DND-41 (cell line): ENCODE results near the gene SLC6A4.
"Not testable (repeated sequence)": the region's sequence is repeated elsewhere in the genome, so short reads cannot be mapped to it uniquely, and the experiment has no call there.

Experiments used
- ATAC-seq: fragments of 200-7000 bp; cut with Tn5 transposase; 3 replicates; pipeline ENCODE4 v1.9.1; 2021; ENCODE audit warnings: low read depth; ENCODE audit not compliant: insufficient read depth
- DNase-seq: peaks from one replicate; pipeline ENCODE4 v3.0.0-alpha.2; 2020
- H2AFZ ChIP-seq: 2 replicates; pipeline ENCODE4 v1.6.0; 2012; ENCODE audit warnings: low read depth, low read length
- H3K27ac ChIP-seq: 2 replicates; pipeline ENCODE4 v1.5.1; 2012; ENCODE audit warnings: low read length, inconsistent platforms
- H3K27me3 ChIP-seq: fragments of 200-600 bp; sonication (generic); 2 replicates; pipeline ENCODE4 v1.6.0; 2012; ENCODE audit warnings: low read length, mild to moderate bottlenecking, inconsistent platforms; ENCODE audit not compliant: insufficient read depth, poor library complexity
- H3K36me3 ChIP-seq: 2 replicates; pipeline ENCODE4 v1.5.1; 2012; ENCODE audit warnings: low read length, inconsistent platforms; ENCODE audit not compliant: insufficient read depth
- H3K4me1 ChIP-seq: 2 replicates; pipeline ENCODE4 v1.5.1; 2012; ENCODE audit warnings: mild to moderate bottlenecking, low read length; ENCODE audit not compliant: insufficient read depth
- H3K4me2 ChIP-seq: 2 replicates; pipeline ENCODE4 v1.6.0; 2012; ENCODE audit warnings: mild to moderate bottlenecking, moderate library complexity, low read length, inconsistent platforms; ENCODE audit not compliant: insufficient read depth
- H3K4me3 ChIP-seq, 2 experiments: fragments of 200-600 bp in 1 of 2; shearing (Covaris generic) in 1 of 2; 2 replicates each; pipeline ENCODE4 v1.5.1; 2012 to 2016; ENCODE audit warnings: inconsistent platforms in 2 of 2, low read length in 2 of 2, mild to moderate bottlenecking in 2 of 2, low read depth in 1 of 2, moderate library complexity in 1 of 2
- H3K79me2 ChIP-seq: 2 replicates; pipeline ENCODE4 v1.6.0; 2012; ENCODE audit warnings: low read length, inconsistent platforms; ENCODE audit not compliant: insufficient read depth
- H3K9ac ChIP-seq: 2 replicates; pipeline ENCODE4 v1.6.0; 2012; ENCODE audit warnings: low read depth, mild to moderate bottlenecking, inconsistent platforms, low read length, moderate library complexity
- H3K9me3 ChIP-seq: 2 replicates; pipeline ENCODE4 v1.5.1; 2012; ENCODE audit warnings: low read length, moderate library complexity, mild to moderate bottlenecking, inconsistent platforms; ENCODE audit not compliant: insufficient read depth, severe bottlenecking
- H4K20me1 ChIP-seq: 2 replicates; pipeline ENCODE4 v1.6.0; 2012; ENCODE audit warnings: low read length; ENCODE audit not compliant: insufficient read depth
- CTCF ChIP-seq: IDR thresholded peaks from 2 replicates; pipeline ENCODE4 v1.5.1; 2012; ENCODE audit warnings: borderline replicate concordance, low read length, moderate library complexity, mild to moderate bottlenecking; ENCODE audit not compliant: poor library complexity, severe bottlenecking; ENCODE audit errors: extremely low read depth
- EZH2 ChIP-seq: IDR thresholded peaks from 3 replicates; pipeline ENCODE4 v1.6.1; 2012; ENCODE audit warnings: borderline replicate concordance, low read depth, mild to moderate bottlenecking, moderate library complexity, low read length, inconsistent platforms; ENCODE audit not compliant: severe bottlenecking

Gene SLC6A4

GRCh38 chr17:30148376-30148775 is 87.1 kb downstream of the SLC6A4 start:
- DNase-seq (no peak), ATAC-seq (no peak)
- H3K4me1 ChIP-seq: no peaks in the 10 kb centered on the region
- no peak overlapping the region for H3K27ac ChIP-seq
- H3K9ac ChIP-seq: no peak overlapping the region
- peaks cover 8% of the 10 kb centered on the region; the same call in 1 of the 2 replicates for H3K36me3 ChIP-seq
- no peaks in the 10 kb centered on the region for H3K27me3 ChIP-seq
- H4K20me1 ChIP-seq: peaks cover 11% of the 10 kb centered on the region; the same call in 1 of the 2 replicates
- H3K4me3 ChIP-seq: no peak overlapping the region
- no peak for TF ChIP-seq CTCF
- no peak for TF ChIP-seq EZH2
- peaks cover 74% of the 10 kb centered on the region for H3K79me2 ChIP-seq
- no peaks in the 10 kb centered on the region for H3K9me3 ChIP-seq
- no peak overlapping the region for H2AFZ ChIP-seq
- H3K4me2 ChIP-seq: no peak overlapping the region

- ATAC-seq, H3K9me3 ChIP-seq, H2AFZ ChIP-seq, H3K4me2 ChIP-seq, DNase-seq, H3K4me3 ChIP-seq, H3K9ac ChIP-seq, H3K36me3 ChIP-seq, H3K4me1 ChIP-seq, H3K27me3 ChIP-seq, H3K27ac ChIP-seq: not testable (repeated sequence)
- peaks cover 74% of the 10 kb centered on the region for H3K79me2 ChIP-seq
- H4K20me1 ChIP-seq: peaks cover 10% of the 10 kb centered on the region; the same call in 1 of the 2 replicates
Observed at GRCh38 chr17:30147860-30148259, 87.6 kb downstream of the SLC6A4 start.
